GM12878 (cell line): ENCODE data around the gene RIT1. TPM values are rescaled to one million over a fixed set of nuclear protein-coding genes. Genes with fewer than 3 reads are reported as not detected.

ENCODE experiments used
- ATAC-seq: fragments of 200-7000 bp; cut with Tn5 transposase; 3 replicates; pipeline ENCODE4 v1.9.1; 2020; ENCODE audit warnings: mild to moderate bottlenecking, moderate library complexity
- BruUV-seq: library from RNA; stranded (reverse); fragments of 400-500 nt; replicated peaks from 2 replicates; lab custom pipeline; 2021; lab: Mats Ljungman, UMichigan
- CTCF ChIA-PET: fragments of 300-600 bp; sonication (Branson Sonifier 250); formaldehyde crosslinking; extraction: SDS; loops from one replicate; lab custom pipeline; 2021; ENCODE audit warnings: inconsistent platforms; lab: Yijun Ruan, JAX
- POLR2A ChIA-PET: fragments of 350-600 bp; formaldehyde crosslinking; extraction: SDS; loops from one replicate; lab custom pipeline; 2021; ENCODE audit warnings: inconsistent platforms; lab: Charles Lee
- RAD21 ChIA-PET: fragments of 300-600 bp; sonication (Branson Sonifier 250); formaldehyde crosslinking; loops from one replicate; lab custom pipeline; 2023; ENCODE audit warnings: antibody characterized with exemption; ENCODE audit not compliant: unreplicated experiment; lab: Charles Lee
- SMC1A ChIA-PET: fragments of 300-600 bp; sonication (Branson Sonifier 250); formaldehyde crosslinking; loops from one replicate; lab custom pipeline; 2023; ENCODE audit not compliant: unreplicated experiment, uncharacterized antibody; lab: Charles Lee
- DNase-seq: peaks from one replicate; pipeline ENCODE4 v3.0.0-alpha.2; 2011; ENCODE audit warnings: low read depth, low spot score
- FAIRE-seq: peaks from 3 replicates; lab custom pipeline; 2011; peaks lifted over from hg19 to GRCh38; lab: Jason Lieb, UNC
- H2AFZ ChIP-seq: 2 replicates; pipeline ENCODE4 v1.6.0; 2011; ENCODE audit warnings: low read depth, low read length, control low read depth; ENCODE audit not compliant: control insufficient read depth
- H3K27ac ChIP-seq: 2 replicates; pipeline ENCODE4 v1.5.1; 2011; ENCODE audit warnings: control low read depth; ENCODE audit not compliant: control insufficient read depth, insufficient read depth
- H3K27me3 ChIP-seq, 2 experiments: replicated peaks in 1 of 2; 2 replicates each; pipeline versions ENCODE4 v1.6.0 to v1.6.1; 2011; ENCODE audit warnings: low read length in 1 of 2; ENCODE audit not compliant: control insufficient read depth in 2 of 2, insufficient read depth in 2 of 2
- H3K36me3 ChIP-seq, 2 experiments: 2 replicates each; pipeline ENCODE4 v1.5.1; 2011; ENCODE audit warnings: low read length in 1 of 2; ENCODE audit not compliant: control insufficient read depth in 2 of 2, insufficient read depth in 2 of 2
- H3K4me1 ChIP-seq: 2 replicates; pipeline ENCODE4 v1.6.1; 2011; ENCODE audit warnings: mild to moderate bottlenecking, low read length, moderate library complexity, mixed read lengths; ENCODE audit not compliant: control insufficient read depth, insufficient read depth
- H3K4me2 ChIP-seq: 2 replicates; pipeline ENCODE4 v1.6.0; 2011; ENCODE audit warnings: control low read depth; ENCODE audit not compliant: control insufficient read depth, insufficient read depth
- H3K4me3 ChIP-seq: fragments of 200-600 bp; sonication (generic); 2 replicates; pipeline ENCODE4 v1.5.1; 2016
- H3K79me2 ChIP-seq: 2 replicates; pipeline ENCODE4 v1.6.0; 2011; ENCODE audit warnings: low read length; ENCODE audit not compliant: control insufficient read depth, insufficient read depth
- H3K9ac ChIP-seq: 2 replicates; pipeline ENCODE4 v1.8.0; 2011; ENCODE audit warnings: low read length, control low read depth, mixed read lengths; ENCODE audit not compliant: control insufficient read depth, insufficient read depth
- H3K9me3 ChIP-seq: replicated peaks from 3 replicates; pipeline ENCODE4 v1.5.1; 2011; ENCODE audit warnings: mild to moderate bottlenecking, low read length; ENCODE audit not compliant: control insufficient read depth, insufficient read depth
- H4K20me1 ChIP-seq: 2 replicates; pipeline ENCODE4 v1.6.0; 2011; ENCODE audit not compliant: control insufficient read depth, insufficient read depth
- BMI1 ChIP-seq: fragments of 450-650 bp; IDR thresholded peaks from 2 replicates; pipeline ENCODE4 v1.6.1; 2016; ENCODE audit warnings: mild to moderate bottlenecking, moderate library complexity, borderline replicate concordance
- FOS ChIP-seq: IDR thresholded peaks from 3 replicates; pipeline ENCODE4 v1.6.1; 2011; ENCODE audit warnings: borderline replicate concordance; ENCODE audit not compliant: insufficient read length; ENCODE audit errors: extremely low read depth
- SREBF2 ChIP-seq: IDR thresholded peaks from 2 replicates; pipeline ENCODE4 v1.6.1; 2012; ENCODE audit warnings: mild to moderate bottlenecking, low read length
- SRF ChIP-seq, 2 experiments: IDR thresholded peaks; 2 replicates each; pipeline ENCODE4 v1.6.1; 2011; ENCODE audit warnings: low read depth in 2 of 2, low read length in 2 of 2, mild to moderate bottlenecking in 1 of 2, moderate library complexity in 1 of 2
- STAT3 ChIP-seq: IDR thresholded peaks from 2 replicates; pipeline ENCODE4 v1.6.1; 2011; ENCODE audit warnings: low read depth, low read length, improper control_type of control experiment
- YY1 ChIP-seq: IDR thresholded peaks from 2 replicates; pipeline ENCODE4 v1.6.1; 2011; ENCODE audit warnings: low read depth, mild to moderate bottlenecking, low read length
- WGBS: methylation state at CpG from one replicate; pipeline ENCODE4 v1.1.6; 2016; ENCODE audit warnings: low lambda C conversion rate; ENCODE audit not compliant: insufficient replicate concordance, insufficient coverage; ENCODE audit errors: missing lambda C conversion rate; 5-methylcytosine and 5-hydroxymethylcytosine counted together
- in situ Hi-C: fragments of 300-500 bp; cut with MboI; formaldehyde crosslinking; loops from 9 replicates; pipeline ENCODE4 v1.14.3; 2018; ENCODE audit warnings: mixed read lengths
- intact Hi-C: fragments of 100-400 bp; cut with micrococcal nuclease; formaldehyde crosslinking; loops from one replicate; pipeline ENCODE4 v1.14.2; 2022; ENCODE audit not compliant: unreplicated experiment
- microRNA-seq: library from miRNA; unstranded; fragments of <30 nt; microRNA quantifications from one replicate; pipeline ENCODE4, GENCODE V29; 2018
- polyA plus RNA-seq, 11 experiments: library from polyadenylated mRNA; depleted of rRNA in 4 of 11; unstranded in 6 of 11; stranded (reverse) in 5 of 11; fragments of >200 nt; fragmentation: Nextera tagmentation in 4 of 11; fragmentation: Illumina TruSeq in 1 of 11; extraction: Ambion mirVana in 4 of 11; extraction: Trizol in 1 of 11; gene quantifications; 1 replicate in 1 of 11; 2 replicates in 10 of 11; pipeline versions ENCODE4 v1.2.1 to v1.2.3, GENCODE V29; 2011 to 2016; ENCODE audit warnings: inconsistent platforms in 2 of 11, missing spikeins in 2 of 11, low read depth in 1 of 11
- small RNA-seq: library from RNA; depleted of rRNA; stranded (forward); fragments of <200 nt; gene quantifications from one replicate; pipeline ENCODE3, GENCODE V24; 2014
- total RNA-seq, 4 experiments: library from RNA; depleted of rRNA in 3 of 4; stranded (reverse); fragments of >200 nt in 3 of 4; fragmentation: Illumina TruSeq in 1 of 4; extraction: Trizol in 1 of 4; gene quantifications; 2 replicates each; pipeline versions ENCODE4 v1.2.1 to v1.2.3, GENCODE V29; 2013 to 2021
- TF ChIP-seq, protein P1 (sequence below): fragments of 450-650 bp; IDR thresholded peaks from 2 replicates; pipeline ENCODE4 v1.6.1; 2018; ENCODE audit warnings: borderline replicate concordance, mild to moderate bottlenecking; ENCODE audit not compliant: partially characterized antibody

RIT1 gene
- total and polyA plus RNA-seq, 10 of the 15 experiments (the other 5 are each of a cell fraction or from before 2014, with no cell fraction given) = 6.8 to 61.5 (median 13.7) TPM

GRCh38 chr1:155847823-155848529 is 63.2 kb downstream of the RIT1 start:
- POLR2A ChIA-PET = interaction anchor here (0.5 to 2.0 kb wide), 4 partner anchors 9 to 87 kb away, joined by 3 to 9 read pairs (median 6); partner anchors contain the start of genes GON4L and SYT11

More at GRCh38 chr1:155847823-155848529, 63.2 kb downstream of the RIT1 start:
- ChIA-PET CTCF (interaction anchor here (0.6 kb wide), 1 partner anchor 9 kb away, joined by 4 read pairs; no protein-coding TSS in a partner anchor), RAD21 (interaction anchor here (0.8 to 1.3 kb wide), 2 partner anchors 9 to 218 kb away, joined by 3 to 5 read pairs; partner anchors contain the start of gene GON4L), SMC1A (interaction anchor here (0.8 to 1.3 kb wide), 3 partner anchors 34 to 90 kb away, joined by 3 to 8 read pairs (median 3); no protein-coding TSS in a partner anchor)
- Histone ChIP-seq H3K4me2 (0 out of 2 replicates have a peak overlapping the region, but pooled peaks have one; percentile 3), H3K79me2 (peaks cover 40% of the 10 kb centered on the region), H3K9ac (no peak overlapping the region), H4K20me1 (no peaks in the 10 kb centered on the region), H3K9me3 (no peaks in the 10 kb centered on the region), H3K36me3 (peaks cover 4 to 5% of the 10 kb centered on the region in 2 experiments), H2AFZ (no peak overlapping the region), H3K4me3 (no peak overlapping the region), H3K27ac (no peak overlapping the region), H3K27me3 (no peaks in the 10 kb centered on the region), H3K4me1 (no peaks in the 10 kb centered on the region; the same call in 1 of the 2 replicates)
- WGBS = 94% methylated on average over 1 of the region's 1 CpG
- intact Hi-C loops (no loop called here), in situ Hi-C loops (no loop called here)
- no peak for DNase-seq
- no TSS peak for BruUV-seq
- peak; percentile 71 for ATAC-seq
- TF ChIP-seq SREBF2 (no peak), STAT3 (no peak), SRF (IDR thresholded peaks at IDR 0.05; ENCODE audit: low read depth in 2 of 2, low read length in 2 of 2) (peak in 1 of 2 experiments; percentile 80; a peak in 2 of 4 replicates), FOS (no peak), BMI1 (peak; percentile 57; the same call in 1 of the 2 replicates), YY1 (peak; percentile 11; the same call in 1 of the 2 replicates)
- TF ChIP-seq, protein P1, sequence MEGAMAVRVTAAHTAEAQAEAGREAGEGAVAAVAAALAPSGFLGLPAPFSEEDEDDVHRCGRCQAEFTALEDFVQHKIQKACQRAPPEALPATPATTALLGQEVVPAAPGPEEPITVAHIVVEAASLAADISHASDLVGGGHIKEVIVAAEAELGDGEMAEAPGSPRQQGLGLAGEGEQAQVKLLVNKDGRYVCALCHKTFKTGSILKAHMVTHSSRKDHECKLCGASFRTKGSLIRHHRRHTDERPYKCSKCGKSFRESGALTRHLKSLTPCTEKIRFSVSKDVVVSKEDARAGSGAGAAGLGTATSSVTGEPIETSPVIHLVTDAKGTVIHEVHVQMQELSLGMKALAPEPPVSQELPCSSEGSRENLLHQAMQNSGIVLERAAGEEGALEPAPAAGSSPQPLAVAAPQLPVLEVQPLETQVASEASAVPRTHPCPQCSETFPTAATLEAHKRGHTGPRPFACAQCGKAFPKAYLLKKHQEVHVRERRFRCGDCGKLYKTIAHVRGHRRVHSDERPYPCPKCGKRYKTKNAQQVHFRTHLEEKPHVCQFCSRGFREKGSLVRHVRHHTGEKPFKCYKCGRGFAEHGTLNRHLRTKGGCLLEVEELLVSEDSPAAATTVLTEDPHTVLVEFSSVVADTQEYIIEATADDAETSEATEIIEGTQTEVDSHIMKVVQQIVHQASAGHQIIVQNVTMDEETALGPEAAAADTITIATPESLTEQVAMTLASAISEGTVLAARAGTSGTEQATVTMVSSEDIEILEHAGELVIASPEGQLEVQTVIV = no peak
- FAIRE-seq = no peak

Small RNA genes within 50 kb of the gene (microRNA-seq; reads per million reads assigned to microRNA genes)
- gene MIR6738 = not detected

Small RNA genes within 50 kb of the gene (small RNA-seq; reads per million reads assigned to genes)
- gene MIR6738 = 0.16 reads per million
- gene RF00015 = not detected
- not detected for gene SCARNA4
- 37.1 reads per million, percentile 98 among the genes with 10 or more reads in this experiment for gene SNORA80E

Other genes starting within 250 kb of the RIT1 start
Only the 7 nearest of the 14 such genes appear.
- gene GON4L, start 54.1 kb downstream of the RIT1 start, total RNA-seq (2014; rRNA removed) = 23.4 and 27.1 TPM in 2 replicates
- gene GON4L, start 54.1 kb downstream of the RIT1 start, total RNA-seq (2014; rRNA removed; fragmentation: Illumina TruSeq; extraction: Trizol) = 26.0 and 27.1 TPM in 2 replicates
- gene GON4L, start 54.1 kb downstream of the RIT1 start, total RNA-seq (2021) = 34.6 and 38.8 TPM in 2 replicates
- 25.9 and 26.9 TPM in 2 replicates for gene GON4L, start 54.1 kb downstream of the RIT1 start, polyA plus RNA-seq (2011; rRNA removed)
- gene GON4L, start 54.1 kb downstream of the RIT1 start, polyA plus RNA-seq (2014; fragmentation: Illumina TruSeq; extraction: Trizol) = 28.9 and 29.8 TPM in 2 replicates
- 10 to 100 TPM; 17.7 to 29.3 TPM for gene GON4L, start 54.1 kb downstream of the RIT1 start, polyA plus RNA-seq (2014; fragmentation: Nextera tagmentation; extraction: Ambion mirVana)
- gene GON4L, start 54.1 kb downstream of the RIT1 start, polyA plus RNA-seq (2014; rRNA removed) = 21.6 and 22.5 TPM in 2 replicates
- gene GON4L, start 54.1 kb downstream of the RIT1 start, polyA plus RNA-seq (2016; fragmentation: Nextera tagmentation; extraction: Ambion mirVana) = 10 to 100 TPM; 40.5 to 40.7 TPM
- gene SYT11, start 51.8 kb downstream of the RIT1 start, total RNA-seq (2014; rRNA removed) = 15.6 and 17.5 TPM in 2 replicates
- 14.1 and 14.3 TPM in 2 replicates for gene SYT11, start 51.8 kb downstream of the RIT1 start, total RNA-seq (2014; rRNA removed; fragmentation: Illumina TruSeq; extraction: Trizol)
- 14.1 and 14.3 TPM in 2 replicates for gene SYT11, start 51.8 kb downstream of the RIT1 start, total RNA-seq (2021)
- gene SYT11, start 51.8 kb downstream of the RIT1 start, polyA plus RNA-seq (2011; rRNA removed) = 21.2 and 21.5 TPM in 2 replicates
- 16.2 and 17.4 TPM in 2 replicates for gene SYT11, start 51.8 kb downstream of the RIT1 start, polyA plus RNA-seq (2014; fragmentation: Illumina TruSeq; extraction: Trizol)
- gene SYT11, start 51.8 kb downstream of the RIT1 start, polyA plus RNA-seq (2014; fragmentation: Nextera tagmentation; extraction: Ambion mirVana) = 1 to 10 TPM; 7.7 to 7.8 TPM
- 11.0 and 11.3 TPM in 2 replicates for gene SYT11, start 51.8 kb downstream of the RIT1 start, polyA plus RNA-seq (2014; rRNA removed)
- gene SYT11, start 51.8 kb downstream of the RIT1 start, polyA plus RNA-seq (2016; fragmentation: Nextera tagmentation; extraction: Ambion mirVana) = 10 to 100 TPM; 12.1 to 13.0 TPM
- gene KHDC4, start 23.1 kb upstream of the RIT1 start, total RNA-seq (2014; rRNA removed) = 40.8 and 42.1 TPM in 2 replicates
- gene KHDC4, start 23.1 kb upstream of the RIT1 start, total RNA-seq (2014; rRNA removed; fragmentation: Illumina TruSeq; extraction: Trizol) = 42.8 and 44.4 TPM in 2 replicates
- 40.5 and 41.1 TPM in 2 replicates for gene KHDC4, start 23.1 kb upstream of the RIT1 start, total RNA-seq (2021)
- 109 and 120 TPM in 2 replicates for gene KHDC4, start 23.1 kb upstream of the RIT1 start, polyA plus RNA-seq (2011; rRNA removed)
- 47.8 and 62.4 TPM in 2 replicates for gene KHDC4, start 23.1 kb upstream of the RIT1 start, polyA plus RNA-seq (2014; fragmentation: Illumina TruSeq; extraction: Trizol)
- gene KHDC4, start 23.1 kb upstream of the RIT1 start, polyA plus RNA-seq (2014; fragmentation: Nextera tagmentation; extraction: Ambion mirVana) = 10 to 100 TPM; 11.7 to 15.1 TPM
- gene KHDC4, start 23.1 kb upstream of the RIT1 start, polyA plus RNA-seq (2014; rRNA removed) = 58.2 and 70.5 TPM in 2 replicates
- gene KHDC4, start 23.1 kb upstream of the RIT1 start, polyA plus RNA-seq (2016; fragmentation: Nextera tagmentation; extraction: Ambion mirVana) = 10 to 100 TPM; 39.5 to 46.9 TPM
- gene RXFP4, start 30.3 kb upstream of the RIT1 start, total RNA-seq (2014; rRNA removed) = 0.40 TPM in 1 of 2 replicates, not detected in the other
- gene RXFP4, start 30.3 kb upstream of the RIT1 start, total RNA-seq (2014; rRNA removed; fragmentation: Illumina TruSeq; extraction: Trizol) = not detected in 2 replicates
- gene RXFP4, start 30.3 kb upstream of the RIT1 start, total RNA-seq (2021) = not detected in 2 replicates
- not detected in 2 replicates for gene RXFP4, start 30.3 kb upstream of the RIT1 start, polyA plus RNA-seq (2011; rRNA removed)
- gene RXFP4, start 30.3 kb upstream of the RIT1 start, polyA plus RNA-seq (2014; fragmentation: Illumina TruSeq; extraction: Trizol) = not detected in 2 replicates
- not detected for gene RXFP4, start 30.3 kb upstream of the RIT1 start, polyA plus RNA-seq (2014; fragmentation: Nextera tagmentation; extraction: Ambion mirVana)
- 0.10 and 0.16 TPM in 2 replicates for gene RXFP4, start 30.3 kb upstream of the RIT1 start, polyA plus RNA-seq (2014; rRNA removed)
- under 1 TPM in 1 of 2 experiments, not detected in 1; 0.39 TPM for gene RXFP4, start 30.3 kb upstream of the RIT1 start, polyA plus RNA-seq (2016; fragmentation: Nextera tagmentation; extraction: Ambion mirVana)
- 71.2 and 84.4 TPM in 2 replicates for gene ARHGEF2, start 67.2 kb upstream of the RIT1 start, total RNA-seq (2014; rRNA removed)
- gene ARHGEF2, start 67.2 kb upstream of the RIT1 start, total RNA-seq (2014; rRNA removed; fragmentation: Illumina TruSeq; extraction: Trizol) = 40.4 and 44.9 TPM in 2 replicates
- 113 and 116 TPM in 2 replicates for gene ARHGEF2, start 67.2 kb upstream of the RIT1 start, total RNA-seq (2021)
- 48.7 and 88.1 TPM in 2 replicates for gene ARHGEF2, start 67.2 kb upstream of the RIT1 start, polyA plus RNA-seq (2011; rRNA removed)
- 64.4 and 80.8 TPM in 2 replicates for gene ARHGEF2, start 67.2 kb upstream of the RIT1 start, polyA plus RNA-seq (2014; fragmentation: Illumina TruSeq; extraction: Trizol)
- 10 to 100 TPM in 1 of 2 experiments, 1 to 10 TPM in 1; 8.1 to 10.6 TPM for gene ARHGEF2, start 67.2 kb upstream of the RIT1 start, polyA plus RNA-seq (2014; fragmentation: Nextera tagmentation; extraction: Ambion mirVana)
- gene ARHGEF2, start 67.2 kb upstream of the RIT1 start, polyA plus RNA-seq (2014; rRNA removed) = 87.0 and 89.9 TPM in 2 replicates
- gene ARHGEF2, start 67.2 kb upstream of the RIT1 start, polyA plus RNA-seq (2016; fragmentation: Nextera tagmentation; extraction: Ambion mirVana) = 10 to 100 TPM; 57.1 to 58.9 TPM
- 304 and 309 TPM in 2 replicates for gene SSR2, start 109.6 kb upstream of the RIT1 start, total RNA-seq (2014; rRNA removed)
- 253 and 257 TPM in 2 replicates for gene SSR2, start 109.6 kb upstream of the RIT1 start, total RNA-seq (2014; rRNA removed; fragmentation: Illumina TruSeq; extraction: Trizol)
- gene SSR2, start 109.6 kb upstream of the RIT1 start, total RNA-seq (2021) = 207 and 208 TPM in 2 replicates
- 434 and 553 TPM in 2 replicates for gene SSR2, start 109.6 kb upstream of the RIT1 start, polyA plus RNA-seq (2011; rRNA removed)
- gene SSR2, start 109.6 kb upstream of the RIT1 start, polyA plus RNA-seq (2014; fragmentation: Illumina TruSeq; extraction: Trizol) = 443 and 504 TPM in 2 replicates
- gene SSR2, start 109.6 kb upstream of the RIT1 start, polyA plus RNA-seq (2014; fragmentation: Nextera tagmentation; extraction: Ambion mirVana) = 100 to 1,000 TPM; 395 to 407 TPM
- gene SSR2, start 109.6 kb upstream of the RIT1 start, polyA plus RNA-seq (2014; rRNA removed) = 300 and 320 TPM in 2 replicates
- 100 to 1,000 TPM; 226 to 238 TPM for gene SSR2, start 109.6 kb upstream of the RIT1 start, polyA plus RNA-seq (2016; fragmentation: Nextera tagmentation; extraction: Ambion mirVana)
- 18.7 and 19.6 TPM in 2 replicates for gene UBQLN4, start 142.4 kb upstream of the RIT1 start, total RNA-seq (2014; rRNA removed)
- gene UBQLN4, start 142.4 kb upstream of the RIT1 start, total RNA-seq (2014; rRNA removed; fragmentation: Illumina TruSeq; extraction: Trizol) = 14.9 and 15.9 TPM in 2 replicates
- 31.9 and 37.3 TPM in 2 replicates for gene UBQLN4, start 142.4 kb upstream of the RIT1 start, total RNA-seq (2021)
- gene UBQLN4, start 142.4 kb upstream of the RIT1 start, polyA plus RNA-seq (2011; rRNA removed) = 32.5 and 44.6 TPM in 2 replicates
- gene UBQLN4, start 142.4 kb upstream of the RIT1 start, polyA plus RNA-seq (2014; fragmentation: Illumina TruSeq; extraction: Trizol) = 24.9 and 27.3 TPM in 2 replicates
- 10 to 100 TPM; 10.0 to 17.3 TPM for gene UBQLN4, start 142.4 kb upstream of the RIT1 start, polyA plus RNA-seq (2014; fragmentation: Nextera tagmentation; extraction: Ambion mirVana)
- gene UBQLN4, start 142.4 kb upstream of the RIT1 start, polyA plus RNA-seq (2014; rRNA removed) = 31.2 and 32.8 TPM in 2 replicates
- 10 to 100 TPM; 18.9 to 20.6 TPM for gene UBQLN4, start 142.4 kb upstream of the RIT1 start, polyA plus RNA-seq (2016; fragmentation: Nextera tagmentation; extraction: Ambion mirVana)